ENCODE measurements around the gene CCDC187. TPM values are rescaled to one million over a fixed set of nuclear protein-coding genes. Genes with fewer than 3 reads are reported as not detected.
A peak's percentile ranks its signal among the peaks of the same experiment; 100 is the strongest.

Gene CCDC187
- polyA plus RNA-seq, 3 donors, result not detected

GRCh38 chr9:136246849-136247550, 56.9 kb downstream of the CCDC187 start:
- Mint-ChIP-seq H3K27ac (peak overlapping the region in 1 of 7 donors; percentile 42), H3K4me3 (peak overlapping the region in 1 of 2 donors; percentile 37)
- H3K9ac ChIP-seq (ENCODE audit: insufficient read depth, low read length, poor library complexity, severe bottlenecking), result no peak overlapping the region

More at GRCh38 chr9:136246849-136247550, 56.9 kb downstream of the CCDC187 start:
- Histone ChIP-seq H4K20me1 (ENCODE audit: insufficient read depth, low read length) (peaks cover 4% of the 10 kb centered on the region), H3K9me3 (replicated peaks in 1 of 2; ENCODE audit: control insufficient read depth in 1 of 2, insufficient read depth in 1 of 2, low read length in 2 of 2) (no peaks in the 10 kb centered on the region), H3K4me1 (ENCODE audit: control insufficient read depth in 1 of 2, insufficient read depth in 2 of 2, low read length in 2 of 2) (peaks cover 14 to 19% of the 10 kb centered on the region in 2 donors), H3K27me3 (ENCODE audit: control insufficient read depth in 2 of 2, insufficient read depth in 2 of 2, low read length in 2 of 2) (no peaks in the 10 kb centered on the region), H3K4me3 (replicated peaks in 1 of 3; ENCODE audit: low read depth in 2 of 3, low read length in 3 of 3) (no peak overlapping the region), H3K79me2 (ENCODE audit: insufficient read depth, low read length) (peaks cover 24% of the 10 kb centered on the region), H3K27ac (ENCODE audit: low read depth in 1 of 2, low read length in 2 of 2) (no peak overlapping the region), H3K36me3 (replicated peaks in 1 of 2; ENCODE audit: control insufficient read depth in 1 of 2, insufficient read depth in 2 of 2, low read length in 2 of 2) (no peaks in the 10 kb centered on the region), H2AFZ (ENCODE audit: insufficient read depth, low read depth, low read length, poor library complexity, severe bottlenecking) (peak overlapping the region; percentile 10), H3K4me2 (replicated peaks; ENCODE audit: extremely low read depth, low read length, poor library complexity, severe bottlenecking) (no peak overlapping the region)
- DNase-seq, result no peak
- TF ChIP-seq, protein P1, sequence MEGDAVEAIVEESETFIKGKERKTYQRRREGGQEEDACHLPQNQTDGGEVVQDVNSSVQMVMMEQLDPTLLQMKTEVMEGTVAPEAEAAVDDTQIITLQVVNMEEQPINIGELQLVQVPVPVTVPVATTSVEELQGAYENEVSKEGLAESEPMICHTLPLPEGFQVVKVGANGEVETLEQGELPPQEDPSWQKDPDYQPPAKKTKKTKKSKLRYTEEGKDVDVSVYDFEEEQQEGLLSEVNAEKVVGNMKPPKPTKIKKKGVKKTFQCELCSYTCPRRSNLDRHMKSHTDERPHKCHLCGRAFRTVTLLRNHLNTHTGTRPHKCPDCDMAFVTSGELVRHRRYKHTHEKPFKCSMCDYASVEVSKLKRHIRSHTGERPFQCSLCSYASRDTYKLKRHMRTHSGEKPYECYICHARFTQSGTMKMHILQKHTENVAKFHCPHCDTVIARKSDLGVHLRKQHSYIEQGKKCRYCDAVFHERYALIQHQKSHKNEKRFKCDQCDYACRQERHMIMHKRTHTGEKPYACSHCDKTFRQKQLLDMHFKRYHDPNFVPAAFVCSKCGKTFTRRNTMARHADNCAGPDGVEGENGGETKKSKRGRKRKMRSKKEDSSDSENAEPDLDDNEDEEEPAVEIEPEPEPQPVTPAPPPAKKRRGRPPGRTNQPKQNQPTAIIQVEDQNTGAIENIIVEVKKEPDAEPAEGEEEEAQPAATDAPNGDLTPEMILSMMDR (IDR thresholded peaks at IDR 0.05), result no peak
- Mint-ChIP-seq H3K4me1 (peaks cover 26% of the 10 kb centered on the region), H3K9me3 (peaks cover 0 to 3% (median 0%) of the 10 kb centered on the region in 7 donors), H3K36me3 (peaks cover 0 to 2% of the 10 kb centered on the region in 2 donors), H3K27me3 (ENCODE audit: low read depth in 3 of 3) (peaks cover 6 to 9% (median 8%) of the 10 kb centered on the region in 3 donors)
- intact Hi-C loops (cut with micrococcal nuclease), result loop anchor here (2.0 to 10.0 kb wide), 3 partner anchors 20 to 342 kb away; partner anchors contain the start of genes CAMSAP1 (in 1 of the 2) and DNLZ (in 1 of the 2)
- WGBS (ENCODE audit: insufficient coverage), result 90% methylated on average over 24 of the region's 26 CpGs
